HL-60 (cell line): Measurements from ENCODE around the gene SLC44A3.

Source experiments
- CTCF ChIP-seq: IDR thresholded peaks from one replicate; pipeline ENCODE4 v1.5.1; 2011; ENCODE audit warnings: low read length, control low read depth, inconsistent platforms; ENCODE audit not compliant: insufficient read depth
- GABPA ChIP-seq: IDR thresholded peaks from 2 replicates; pipeline ENCODE4 v1.6.1; 2012; ENCODE audit warnings: low read depth
- POLR2AphosphoS5 ChIP-seq: IDR thresholded peaks from 2 replicates; pipeline ENCODE4 v1.6.1; 2012; ENCODE audit warnings: low read depth
- REST ChIP-seq: IDR thresholded peaks from 2 replicates; pipeline ENCODE4 v1.6.1; 2012; ENCODE audit warnings: low read depth; ENCODE audit not compliant: insufficient replicate concordance
- SPI1 ChIP-seq: IDR thresholded peaks from 2 replicates; pipeline ENCODE4 v1.6.1; 2012; ENCODE audit warnings: low read depth, mild to moderate bottlenecking, borderline replicate concordance

GRCh38 chr1:94865360-94865759, 45.2 kb downstream of the SLC44A3 start:
- TF ChIP-seq CTCF (no peak), REST (no peak), POLR2AphosphoS5 (no peak), GABPA (no peak), SPI1 (no peak)
